ENCODE data around the gene DMD. TPM values are rescaled to one million over a fixed set of nuclear protein-coding genes. Genes with fewer than 3 reads are reported as not detected.

The DMD gene
- total RNA-seq, 2 donors from 2014 or later = 1.4 to 7.5 TPM

- H3K36me3 Mint-ChIP-seq (ENCODE audit: low read depth) = no peaks in the 10 kb centered on the region
- H3K27me3 Mint-ChIP-seq = no peaks in the 10 kb centered on the region
- H3K27ac Mint-ChIP-seq = no peak overlapping the region
- no peaks in the 10 kb centered on the region for H3K9me3 Mint-ChIP-seq
- no peak overlapping the region for H3K4me3 Mint-ChIP-seq
- no peaks in the 10 kb centered on the region for H3K4me1 Mint-ChIP-seq
- ATAC-seq (replicated peaks) = no peak
Observed at GRCh38 chrX:31185884-31186283, 2025.5 kb downstream of the DMD start.

- ATAC-seq (replicated peaks) = peak; percentile 56
- no peaks in the 10 kb centered on the region for H3K27me3 Mint-ChIP-seq
- no peaks in the 10 kb centered on the region for H3K4me1 Mint-ChIP-seq
- H3K36me3 Mint-ChIP-seq (ENCODE audit: low read depth) = no peaks in the 10 kb centered on the region
- H3K4me3 Mint-ChIP-seq = no peak overlapping the region
- H3K27ac Mint-ChIP-seq = no peak overlapping the region
- H3K9me3 Mint-ChIP-seq = no peaks in the 10 kb centered on the region
Observed at GRCh38 chrX:31181377-31182000, 2029.9 kb downstream of the DMD start.

- ATAC-seq (replicated peaks) = no peak
- Mint-ChIP-seq H3K27me3 (no peaks in the 10 kb centered on the region), H3K36me3 (ENCODE audit: low read depth) (no peaks in the 10 kb centered on the region), H3K9me3 (no peaks in the 10 kb centered on the region), H3K4me3 (no peak overlapping the region), H3K27ac (no peak overlapping the region), H3K4me1 (no peaks in the 10 kb centered on the region)
Observed at GRCh38 chrX:31179203-31179602, 2032.1 kb downstream of the DMD start.

GRCh38 chrX:31178769-31179125 is 2032.6 kb downstream of the DMD start:
- Mint-ChIP-seq H3K27me3 (no peaks in the 10 kb centered on the region), H3K27ac (no peak overlapping the region), H3K4me1 (no peaks in the 10 kb centered on the region), H3K4me3 (no peak overlapping the region), H3K36me3 (ENCODE audit: low read depth) (no peaks in the 10 kb centered on the region), H3K9me3 (no peaks in the 10 kb centered on the region)
- ATAC-seq (replicated peaks) = no peak

GRCh38 chrX:31178064-31178768 is 2033.1 kb downstream of the DMD start:
- H3K27me3 Mint-ChIP-seq = no peaks in the 10 kb centered on the region
- no peaks in the 10 kb centered on the region for H3K9me3 Mint-ChIP-seq
- no peaks in the 10 kb centered on the region for H3K36me3 Mint-ChIP-seq (ENCODE audit: low read depth)
- H3K4me3 Mint-ChIP-seq = no peak overlapping the region
- no peaks in the 10 kb centered on the region for H3K4me1 Mint-ChIP-seq
- H3K27ac Mint-ChIP-seq = no peak overlapping the region
- peak; percentile 45 for ATAC-seq (replicated peaks)

GRCh38 chrX:31170792-31171191 is 2040.6 kb downstream of the DMD start:
- H3K27ac Mint-ChIP-seq = no peak overlapping the region
- no peaks in the 10 kb centered on the region for H3K9me3 Mint-ChIP-seq
- no peak overlapping the region for H3K4me3 Mint-ChIP-seq
- H3K4me1 Mint-ChIP-seq = no peaks in the 10 kb centered on the region
- H3K36me3 Mint-ChIP-seq (ENCODE audit: low read depth) = no peaks in the 10 kb centered on the region
- H3K27me3 Mint-ChIP-seq = peaks cover 9% of the 10 kb centered on the region
- no peak for ATAC-seq (replicated peaks)

- H3K36me3 Mint-ChIP-seq (ENCODE audit: low read depth) = no peaks in the 10 kb centered on the region
- H3K4me3 Mint-ChIP-seq = no peak overlapping the region
- no peaks in the 10 kb centered on the region for H3K9me3 Mint-ChIP-seq
- H3K27ac Mint-ChIP-seq = no peak overlapping the region
- no peak for ATAC-seq (replicated peaks)
- H3K4me1 Mint-ChIP-seq = no peaks in the 10 kb centered on the region
- peaks cover 9% of the 10 kb centered on the region for H3K27me3 Mint-ChIP-seq
Observed at GRCh38 chrX:31168551-31168950, 2042.8 kb downstream of the DMD start.

GRCh38 chrX:31166832-31167231 is 2044.5 kb downstream of the DMD start:
- Mint-ChIP-seq H3K27me3 (peaks cover 5% of the 10 kb centered on the region), H3K36me3 (ENCODE audit: low read depth) (no peaks in the 10 kb centered on the region), H3K4me1 (no peaks in the 10 kb centered on the region), H3K27ac (no peak overlapping the region), H3K4me3 (no peak overlapping the region), H3K9me3 (no peaks in the 10 kb centered on the region)
- no peak for ATAC-seq (replicated peaks)

- H3K4me1 Mint-ChIP-seq = no peaks in the 10 kb centered on the region
- H3K36me3 Mint-ChIP-seq (ENCODE audit: low read depth) = no peaks in the 10 kb centered on the region
- H3K9me3 Mint-ChIP-seq = peaks cover 3% of the 10 kb centered on the region
- H3K27me3 Mint-ChIP-seq = peaks cover 2% of the 10 kb centered on the region
- H3K27ac Mint-ChIP-seq = no peak overlapping the region
- H3K4me3 Mint-ChIP-seq = no peak overlapping the region
- no peak for ATAC-seq (replicated peaks)
Observed at GRCh38 chrX:31166416-31166815, 2044.9 kb downstream of the DMD start.

- ATAC-seq (replicated peaks) = no peak
- Mint-ChIP-seq H3K36me3 (ENCODE audit: low read depth) (no peaks in the 10 kb centered on the region), H3K9me3 (peaks cover 3% of the 10 kb centered on the region), H3K4me3 (no peak overlapping the region), H3K4me1 (no peaks in the 10 kb centered on the region), H3K27me3 (no peaks in the 10 kb centered on the region), H3K27ac (no peak overlapping the region)
Observed at GRCh38 chrX:31165241-31166035, 2045.9 kb downstream of the DMD start.

- ATAC-seq (replicated peaks) = no peak
- no peaks in the 10 kb centered on the region for H3K9me3 Mint-ChIP-seq
- no peak overlapping the region for H3K4me3 Mint-ChIP-seq
- H3K36me3 Mint-ChIP-seq (ENCODE audit: low read depth) = no peaks in the 10 kb centered on the region
- no peak overlapping the region for H3K27ac Mint-ChIP-seq
- no peaks in the 10 kb centered on the region for H3K4me1 Mint-ChIP-seq
- H3K27me3 Mint-ChIP-seq = no peaks in the 10 kb centered on the region
Observed at GRCh38 chrX:31154946-31155345, 2056.4 kb downstream of the DMD start.

GRCh38 chrX:31153475-31154047 is 2057.8 kb downstream of the DMD start:
- Mint-ChIP-seq H3K36me3 (ENCODE audit: low read depth) (no peaks in the 10 kb centered on the region), H3K9me3 (no peaks in the 10 kb centered on the region), H3K4me1 (no peaks in the 10 kb centered on the region), H3K27ac (no peak overlapping the region), H3K27me3 (no peaks in the 10 kb centered on the region), H3K4me3 (no peak overlapping the region)
- no peak for ATAC-seq (replicated peaks)

- no peaks in the 10 kb centered on the region for H3K9me3 Mint-ChIP-seq
- ATAC-seq (replicated peaks) = no peak
- no peaks in the 10 kb centered on the region for H3K36me3 Mint-ChIP-seq (ENCODE audit: low read depth)
- no peak overlapping the region for H3K4me3 Mint-ChIP-seq
- H3K4me1 Mint-ChIP-seq = no peaks in the 10 kb centered on the region
- no peak overlapping the region for H3K27ac Mint-ChIP-seq
- H3K27me3 Mint-ChIP-seq = no peaks in the 10 kb centered on the region
Observed at GRCh38 chrX:31147175-31147574, 2064.2 kb downstream of the DMD start.

- Mint-ChIP-seq H3K4me1 (no peaks in the 10 kb centered on the region), H3K27ac (no peak overlapping the region), H3K9me3 (no peaks in the 10 kb centered on the region), H3K36me3 (ENCODE audit: low read depth) (no peaks in the 10 kb centered on the region), H3K4me3 (no peak overlapping the region), H3K27me3 (no peaks in the 10 kb centered on the region)
- no peak for ATAC-seq (replicated peaks)
Observed at GRCh38 chrX:31139961-31140360, 2071.4 kb downstream of the DMD start.

- Mint-ChIP-seq H3K36me3 (ENCODE audit: low read depth) (no peaks in the 10 kb centered on the region), H3K27ac (no peak overlapping the region), H3K4me1 (no peaks in the 10 kb centered on the region), H3K4me3 (no peak overlapping the region), H3K9me3 (no peaks in the 10 kb centered on the region), H3K27me3 (no peaks in the 10 kb centered on the region)
- ATAC-seq (replicated peaks) = no peak
Observed at GRCh38 chrX:31138124-31138523, 2073.2 kb downstream of the DMD start.
